HCT116 (cell line): ENCODE measurements around the gene FAT1.

Experiments
- CTCF ChIP-seq, 3 experiments: fragments of 200-600 bp in 1 of 3; sonication (generic) in 1 of 3; IDR thresholded peaks in 2 of 3; conservative IDR thresholded peaks in 1 of 3; 2 replicates each; pipeline ENCODE4 v1.5.1; 2012 to 2017; ENCODE audit warnings: low read depth in 2 of 3, low read length in 2 of 3, antibody characterized with exemption in 1 of 3, borderline replicate concordance in 1 of 3, control low read depth in 1 of 3, mild to moderate bottlenecking in 1 of 3, mixed read lengths in 1 of 3, mixed run types in 1 of 3, moderate library complexity in 1 of 3; ENCODE audit not compliant: insufficient read depth in 1 of 3
- EZH2 ChIP-seq: fragments of 200-600 bp; sonication (generic); IDR thresholded peaks from 2 replicates; pipeline ENCODE4 v1.6.1; 2017; ENCODE audit warnings: antibody characterized with exemption, mixed run types
- POLR2A ChIP-seq: IDR thresholded peaks from 2 replicates; pipeline ENCODE4 v1.7.0; 2011; ENCODE audit warnings: borderline replicate concordance; ENCODE audit not compliant: insufficient read depth, insufficient read length; ENCODE audit errors: extremely low read depth
- YY1 ChIP-seq: IDR thresholded peaks from 2 replicates; pipeline ENCODE4 v1.6.1; 2011; ENCODE audit warnings: low read length, low read depth, moderate library complexity, mild to moderate bottlenecking; ENCODE audit not compliant: insufficient replicate concordance; ENCODE audit errors: extremely low read depth
- ZNF274 ChIP-seq: fragments of 200-500 bp; sonication (Bioruptor generic); IDR thresholded peaks from 2 replicates; pipeline ENCODE4 v1.6.1; 2014; ENCODE audit warnings: mild to moderate bottlenecking, low read depth, low read length, inconsistent platforms
- TF ChIP-seq, protein P1 (sequence below): IDR thresholded peaks from 2 replicates; pipeline ENCODE4 v1.6.1; 2012; ENCODE audit warnings: low read depth

GRCh38 chr4:186541801-186542200 lies 181.9 kb downstream of the FAT1 start:
- TF ChIP-seq POLR2A (no peak), YY1 (no peak), CTCF (IDR thresholded peaks at IDR 0.05 in 2 of 3, conservative IDR thresholded peaks at IDR 0.05 in 1 of 3; ENCODE audit: borderline replicate concordance in 1 of 3, insufficient read depth in 1 of 3, low read depth in 2 of 3, low read length in 2 of 3) (no peak), ZNF274 (no peak), EZH2 (no peak)
- TF ChIP-seq, protein P1, sequence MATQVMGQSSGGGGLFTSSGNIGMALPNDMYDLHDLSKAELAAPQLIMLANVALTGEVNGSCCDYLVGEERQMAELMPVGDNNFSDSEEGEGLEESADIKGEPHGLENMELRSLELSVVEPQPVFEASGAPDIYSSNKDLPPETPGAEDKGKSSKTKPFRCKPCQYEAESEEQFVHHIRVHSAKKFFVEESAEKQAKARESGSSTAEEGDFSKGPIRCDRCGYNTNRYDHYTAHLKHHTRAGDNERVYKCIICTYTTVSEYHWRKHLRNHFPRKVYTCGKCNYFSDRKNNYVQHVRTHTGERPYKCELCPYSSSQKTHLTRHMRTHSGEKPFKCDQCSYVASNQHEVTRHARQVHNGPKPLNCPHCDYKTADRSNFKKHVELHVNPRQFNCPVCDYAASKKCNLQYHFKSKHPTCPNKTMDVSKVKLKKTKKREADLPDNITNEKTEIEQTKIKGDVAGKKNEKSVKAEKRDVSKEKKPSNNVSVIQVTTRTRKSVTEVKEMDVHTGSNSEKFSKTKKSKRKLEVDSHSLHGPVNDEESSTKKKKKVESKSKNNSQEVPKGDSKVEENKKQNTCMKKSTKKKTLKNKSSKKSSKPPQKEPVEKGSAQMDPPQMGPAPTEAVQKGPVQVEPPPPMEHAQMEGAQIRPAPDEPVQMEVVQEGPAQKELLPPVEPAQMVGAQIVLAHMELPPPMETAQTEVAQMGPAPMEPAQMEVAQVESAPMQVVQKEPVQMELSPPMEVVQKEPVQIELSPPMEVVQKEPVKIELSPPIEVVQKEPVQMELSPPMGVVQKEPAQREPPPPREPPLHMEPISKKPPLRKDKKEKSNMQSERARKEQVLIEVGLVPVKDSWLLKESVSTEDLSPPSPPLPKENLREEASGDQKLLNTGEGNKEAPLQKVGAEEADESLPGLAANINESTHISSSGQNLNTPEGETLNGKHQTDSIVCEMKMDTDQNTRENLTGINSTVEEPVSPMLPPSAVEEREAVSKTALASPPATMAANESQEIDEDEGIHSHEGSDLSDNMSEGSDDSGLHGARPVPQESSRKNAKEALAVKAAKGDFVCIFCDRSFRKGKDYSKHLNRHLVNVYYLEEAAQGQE, result no peak
